Ammon's horn (tissue), 1 donor: Measurements from ENCODE around the gene TCP11L1.
"Not testable (repeated sequence)": the region's sequence is repeated elsewhere in the genome, so short reads cannot be mapped to it uniquely, and the experiment has no call there.

Source experiments
- DNase-seq: peaks from one replicate; pipeline ENCODE4 v3.0.0-alpha.2; 2016; ENCODE audit warnings: low spot score

Gene TCP11L1

GRCh38 chr11:33065445-33066178, 26.2 kb downstream of the TCP11L1 start:
- peak; percentile 79 for DNase-seq

GRCh38 chr11:33067294-33067693, 27.9 kb downstream of the TCP11L1 start:
- DNase-seq, result no peak

GRCh38 chr11:33068611-33069340, 29.4 kb downstream of the TCP11L1 start:
- no peak for DNase-seq

GRCh38 chr11:33072465-33072864, 33.1 kb downstream of the TCP11L1 start:
- no peak for DNase-seq

- DNase-seq, result no peak
Observed at GRCh38 chr11:33083918-33084317, 44.5 kb downstream of the TCP11L1 start.

- no peak for DNase-seq
Observed at GRCh38 chr11:33086017-33086416, 46.6 kb downstream of the TCP11L1 start.

- DNase-seq, result no peak
Observed at GRCh38 chr11:33089776-33090175, 50.4 kb downstream of the TCP11L1 start.

GRCh38 chr11:33094157-33094556, 54.8 kb downstream of the TCP11L1 start:
- DNase-seq, result no peak

- DNase-seq, result no peak
Observed at GRCh38 chr11:33103836-33104235, 64.5 kb downstream of the TCP11L1 start.

GRCh38 chr11:33109294-33109895, 70.0 kb downstream of the TCP11L1 start:
- no peak for DNase-seq

- DNase-seq, result no peak
Observed at GRCh38 chr11:33110083-33110482, 70.7 kb downstream of the TCP11L1 start.

GRCh38 chr11:33116535-33116934, 77.2 kb downstream of the TCP11L1 start:
- DNase-seq, result no peak

GRCh38 chr11:33122696-33123095, 83.3 kb downstream of the TCP11L1 start:
- DNase-seq, result not testable (repeated sequence)
